NCI-H187 (cell line): ENCODE data around the gene PDLIM1.

ENCODE experiments used
- DNase-seq, 2 experiments: peaks; one replicate each; lab custom pipeline; 2025; lab: John Stamatoyannopoulos, UW

PDLIM1 gene

GRCh38 chr10:95263864-95264226, 27.0 kb downstream of the PDLIM1 start:
- DNase-seq = no peak

- DNase-seq = no peak
These were observed 27.9 kb downstream of the PDLIM1 start for GRCh38 chr10:95262763-95263518.

DNA sequence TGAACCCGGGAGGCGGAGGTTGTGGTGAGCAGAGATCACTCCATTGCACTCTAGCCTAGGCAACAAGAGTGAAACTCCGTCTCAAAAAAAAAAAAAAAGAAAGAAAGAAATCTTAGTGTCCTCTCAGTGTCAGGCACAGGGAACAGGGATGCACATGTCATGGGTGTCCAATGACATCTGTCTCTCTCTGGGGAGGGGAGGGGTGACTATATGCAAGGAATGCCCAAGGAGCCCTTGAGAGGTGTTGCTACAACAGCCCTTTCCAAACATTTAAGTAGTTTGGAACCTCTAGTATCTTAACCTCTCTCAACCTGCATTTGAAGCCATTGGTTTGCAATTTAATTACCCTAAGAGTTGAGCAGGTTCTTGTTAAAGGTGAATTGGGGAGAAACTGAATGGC, 28.9 kb downstream of the PDLIM1 start:
- no peak for DNase-seq

- no peak for DNase-seq
These were observed 29.8 kb downstream of the PDLIM1 start for GRCh38 chr10:95260909-95261552.

DNA sequence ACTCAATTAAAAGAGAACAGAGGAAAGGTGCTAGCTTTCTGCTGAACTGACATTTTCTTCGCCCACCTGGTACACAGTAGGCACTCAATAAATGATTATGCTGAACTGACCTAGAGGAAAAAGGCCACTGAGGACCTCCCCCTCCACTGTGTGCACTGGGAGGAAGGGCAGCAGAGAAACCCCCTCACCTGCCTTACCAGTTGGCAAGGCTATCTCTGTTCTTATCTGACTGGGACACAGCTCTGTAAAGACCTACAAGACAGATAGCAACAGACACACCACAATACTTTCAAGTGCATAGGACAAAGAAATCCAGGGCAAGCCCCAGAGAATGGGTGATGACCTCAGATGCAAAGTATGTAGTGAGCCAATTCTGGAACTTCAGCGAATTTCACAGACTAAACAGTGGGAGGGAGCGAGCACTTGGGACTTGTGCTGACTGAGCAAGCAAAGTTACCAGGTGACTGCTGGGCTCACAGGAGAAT, 30.4 kb downstream of the PDLIM1 start:
- DNase-seq = no peak

DNA sequence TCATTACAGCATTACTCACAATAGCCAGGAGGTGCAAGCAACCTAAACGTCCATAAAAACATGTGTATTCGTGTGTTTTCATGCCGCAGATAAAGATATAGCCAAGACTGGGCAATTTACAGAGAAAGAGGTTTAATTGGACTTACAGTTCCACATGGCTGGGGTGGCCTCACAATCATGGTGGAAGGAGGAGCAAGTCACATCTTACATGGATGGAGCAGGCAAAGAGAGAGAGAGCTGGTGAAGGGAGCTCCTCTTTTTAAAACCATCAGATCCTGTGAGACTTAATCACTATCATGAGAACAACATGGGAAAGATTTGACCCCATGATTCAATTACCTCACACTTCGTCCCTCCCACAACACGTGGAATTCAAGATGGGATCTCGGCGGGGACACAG, 33.0 kb downstream of the PDLIM1 start:
- no peak for DNase-seq

GRCh38 chr10:95256268-95256667, 34.5 kb downstream of the PDLIM1 start:
- no peak for DNase-seq

DNA sequence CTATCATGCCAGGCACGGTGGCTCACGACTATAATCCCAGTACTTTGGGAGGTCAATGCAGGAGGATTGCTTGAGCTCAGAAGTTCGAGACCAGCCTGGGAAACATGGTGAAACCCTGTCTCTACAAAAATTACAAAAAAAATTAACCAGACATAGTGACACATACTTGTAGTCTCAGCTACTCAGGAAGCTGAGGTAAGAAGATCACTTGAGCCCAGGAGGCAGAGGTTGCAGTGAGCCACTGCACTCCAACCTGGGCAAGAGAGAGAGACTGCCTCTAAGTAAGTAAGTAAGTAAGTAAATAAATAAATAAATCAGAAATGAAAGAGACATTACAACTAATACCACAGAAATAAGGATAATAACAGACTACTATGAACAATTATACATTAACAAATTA, 36.2 kb downstream of the PDLIM1 start:
- DNase-seq = no peak

GRCh38 chr10:95253686-95254085, 37.1 kb downstream of the PDLIM1 start:
- DNase-seq = no peak

GRCh38 chr10:95253007-95253406, 37.8 kb downstream of the PDLIM1 start:
- DNase-seq = no peak

DNA sequence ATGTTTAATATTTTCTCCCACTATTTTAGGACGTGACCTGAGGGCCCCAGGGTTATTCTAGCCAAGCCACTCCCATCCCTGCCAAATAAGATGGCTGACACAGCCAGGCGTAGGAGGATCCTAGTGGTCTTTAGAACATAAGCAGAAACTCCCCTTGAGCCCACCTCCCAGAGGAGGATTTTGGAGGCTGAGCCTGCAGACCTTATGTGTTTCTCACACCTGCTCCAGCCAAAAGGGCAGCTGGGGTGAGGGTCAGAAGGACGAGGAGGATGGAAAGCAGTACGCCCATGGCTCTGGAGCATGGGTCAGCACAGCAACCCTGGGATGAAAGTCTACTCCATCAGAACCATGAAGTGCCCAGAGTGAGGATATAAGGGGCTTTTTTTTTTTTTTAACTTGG, 39.9 kb downstream of the PDLIM1 start:
- DNase-seq = no peak

DNA sequence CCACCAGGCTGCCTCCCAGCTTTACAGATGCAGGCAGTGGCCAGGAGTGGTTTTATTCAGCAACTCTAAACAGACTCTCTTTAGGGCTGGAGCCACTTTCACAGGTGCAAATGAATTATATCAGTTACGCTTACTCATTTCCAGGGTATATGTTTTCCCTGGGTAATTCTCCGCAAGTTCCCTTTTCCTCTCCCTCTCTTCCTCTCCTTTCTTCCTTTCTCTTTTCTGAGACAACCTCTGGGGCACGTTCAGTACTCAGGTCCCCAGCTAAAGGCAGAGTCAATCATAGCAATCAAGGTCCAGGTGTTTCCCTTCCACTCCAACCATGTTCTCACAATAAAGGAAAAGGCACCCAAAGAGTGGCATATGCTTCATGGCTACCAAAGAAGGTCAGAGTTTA, 41.3 kb downstream of the PDLIM1 start:
- DNase-seq = no peak

- no peak for DNase-seq
These were observed 41.8 kb downstream of the PDLIM1 start for GRCh38 chr10:95248989-95249388.

DNA sequence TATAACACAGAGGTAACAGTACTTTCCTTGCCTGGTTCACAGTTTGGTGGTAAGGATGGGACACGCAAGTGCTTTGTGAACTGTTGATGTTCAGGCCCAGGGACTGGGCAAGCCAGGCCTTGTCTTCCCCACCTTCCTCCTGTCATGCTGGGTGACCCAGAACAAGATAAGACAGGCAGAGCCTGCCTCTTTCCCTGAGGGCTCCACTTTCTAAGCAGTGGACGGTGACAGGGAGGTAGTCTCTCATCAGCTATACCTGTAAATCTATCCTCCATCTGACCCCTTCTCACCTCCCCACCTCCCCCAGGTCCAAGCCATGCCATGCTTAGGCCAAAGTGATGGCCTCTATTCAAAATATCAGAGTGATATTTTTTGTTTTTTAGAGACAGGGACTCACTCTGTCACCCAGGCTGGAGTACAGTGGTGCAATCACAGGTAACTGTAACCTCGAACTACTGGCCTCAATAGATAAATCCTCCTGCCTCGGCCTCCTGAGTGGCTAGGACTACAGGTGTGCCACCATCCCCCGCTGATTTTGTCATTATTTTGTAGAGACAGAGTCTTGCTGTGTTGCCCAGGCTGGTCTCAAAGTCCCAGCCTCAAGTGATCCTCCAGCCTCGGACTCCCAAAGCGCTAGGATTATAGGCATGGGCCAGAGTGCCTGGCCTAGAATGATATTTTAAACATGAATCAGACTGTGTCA, 42.8 kb downstream of the PDLIM1 start:
- no peak for DNase-seq

- DNase-seq = no peak
These were observed 43.5 kb downstream of the PDLIM1 start for GRCh38 chr10:95247200-95247880.

- DNase-seq = peak; percentile 19 to 24
These were observed 44.2 kb downstream of the PDLIM1 start for GRCh38 chr10:95246582-95247051.

- DNase-seq = no peak
These were observed 45.3 kb downstream of the PDLIM1 start for GRCh38 chr10:95245425-95246055.

DNA sequence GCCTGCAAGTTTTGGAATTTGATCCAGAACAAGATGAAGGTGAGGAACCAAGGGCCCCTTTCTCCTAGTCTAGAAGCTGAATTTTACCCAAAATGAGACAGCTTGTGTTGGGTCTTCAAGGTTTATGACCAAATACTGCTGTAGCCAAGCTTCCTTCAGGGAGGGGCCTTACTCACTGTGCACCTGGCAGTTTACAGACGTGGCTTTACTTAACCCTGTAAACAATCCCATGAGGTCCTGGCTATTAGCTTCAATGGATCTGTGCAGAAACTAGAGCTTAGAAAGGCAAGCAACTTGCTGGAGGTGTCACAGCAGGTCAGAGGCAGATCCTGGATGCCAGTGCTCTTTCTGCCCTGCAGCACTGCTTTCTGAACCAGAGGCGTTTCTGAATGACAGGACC, 46.7 kb downstream of the PDLIM1 start:
- DNase-seq = no peak

- no peak for DNase-seq
These were observed 47.5 kb downstream of the PDLIM1 start for GRCh38 chr10:95243318-95243617.

DNA sequence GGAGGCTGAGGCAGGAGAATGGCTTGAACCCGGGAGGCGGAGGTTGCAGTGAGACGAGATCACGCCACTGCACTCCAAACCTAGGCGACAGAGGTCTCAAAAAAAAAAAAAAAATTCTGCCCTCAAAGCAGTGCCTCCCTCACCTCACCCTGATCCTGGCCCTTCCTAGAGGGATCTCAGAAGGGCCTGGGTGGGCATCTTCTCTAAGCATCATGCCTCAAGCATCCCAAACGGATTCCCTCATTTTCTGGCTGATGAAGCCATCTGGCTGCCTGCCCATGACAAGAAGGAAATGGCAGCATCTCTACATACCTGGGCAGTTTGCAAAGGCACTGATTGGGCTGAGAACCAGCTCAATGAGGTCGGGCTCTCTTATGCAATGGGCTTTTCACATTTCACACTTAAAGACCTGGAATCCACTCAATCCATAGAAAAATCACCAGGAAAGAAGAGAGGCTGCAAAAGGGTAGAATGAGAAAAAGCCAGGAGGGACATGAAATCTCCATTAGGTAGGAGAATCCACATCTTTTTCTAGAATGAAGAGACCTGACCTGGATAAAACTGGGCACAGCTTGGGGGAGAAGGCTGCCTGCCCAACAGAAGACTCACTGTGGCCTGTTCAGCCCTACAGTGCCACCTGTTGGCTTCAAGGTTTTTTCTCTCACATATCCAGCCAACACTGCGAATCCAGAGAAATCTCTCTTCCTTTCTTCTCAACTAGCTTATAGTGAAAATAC, 48.1 kb downstream of the PDLIM1 start:
- DNase-seq = no peak

GRCh38 chr10:95241533-95241932, 49.3 kb downstream of the PDLIM1 start:
- DNase-seq = no peak
